HL-60 (cell line): ENCODE results near the gene PLA1A.

Experiments used
- POLR2AphosphoS5 ChIP-seq: IDR thresholded peaks from 2 replicates; pipeline ENCODE4 v1.6.1; 2012; ENCODE audit warnings: low read depth
- TF ChIP-seq, protein P1 (sequence below): IDR thresholded peaks from one replicate; pipeline ENCODE4 v1.5.1; 2011; ENCODE audit warnings: low read length, control low read depth, inconsistent platforms; ENCODE audit not compliant: insufficient read depth

GRCh38 chr3:119580067-119580760 is 17.5 kb upstream of the PLA1A start:
- TF ChIP-seq, protein P1, sequence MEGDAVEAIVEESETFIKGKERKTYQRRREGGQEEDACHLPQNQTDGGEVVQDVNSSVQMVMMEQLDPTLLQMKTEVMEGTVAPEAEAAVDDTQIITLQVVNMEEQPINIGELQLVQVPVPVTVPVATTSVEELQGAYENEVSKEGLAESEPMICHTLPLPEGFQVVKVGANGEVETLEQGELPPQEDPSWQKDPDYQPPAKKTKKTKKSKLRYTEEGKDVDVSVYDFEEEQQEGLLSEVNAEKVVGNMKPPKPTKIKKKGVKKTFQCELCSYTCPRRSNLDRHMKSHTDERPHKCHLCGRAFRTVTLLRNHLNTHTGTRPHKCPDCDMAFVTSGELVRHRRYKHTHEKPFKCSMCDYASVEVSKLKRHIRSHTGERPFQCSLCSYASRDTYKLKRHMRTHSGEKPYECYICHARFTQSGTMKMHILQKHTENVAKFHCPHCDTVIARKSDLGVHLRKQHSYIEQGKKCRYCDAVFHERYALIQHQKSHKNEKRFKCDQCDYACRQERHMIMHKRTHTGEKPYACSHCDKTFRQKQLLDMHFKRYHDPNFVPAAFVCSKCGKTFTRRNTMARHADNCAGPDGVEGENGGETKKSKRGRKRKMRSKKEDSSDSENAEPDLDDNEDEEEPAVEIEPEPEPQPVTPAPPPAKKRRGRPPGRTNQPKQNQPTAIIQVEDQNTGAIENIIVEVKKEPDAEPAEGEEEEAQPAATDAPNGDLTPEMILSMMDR = no peak
- TF ChIP-seq POLR2AphosphoS5 = no peak
